HCT116 (cell line): ENCODE results near the gene XYLT1. TPM values are rescaled to one million over a fixed set of nuclear protein-coding genes. Genes with fewer than 3 reads are reported as not detected.

ENCODE experiments used
- ATAC-seq: fragments of 200-7000 bp; cut with Tn5 transposase; 2 replicates; pipeline ENCODE4 v1.9.1; 2020; ENCODE audit warnings: mild to moderate bottlenecking, moderate library complexity
- BruUV-seq: library from RNA; stranded (reverse); fragments of 400-500 nt; replicated peaks from 2 replicates; lab custom pipeline; 2021; lab: Mats Ljungman, UMichigan
- CTCF ChIA-PET: fragments of 300-600 bp; sonication (Branson Sonifier 250); formaldehyde crosslinking; loops from one replicate; lab custom pipeline; 2021; ENCODE audit warnings: antibody characterized with exemption; lab: Charles Lee
- POLR2A ChIA-PET: fragments of 300-600, 350-600 bp; sonication (Branson Sonifier 250); formaldehyde crosslinking; loops from one replicate; lab custom pipeline; 2021; ENCODE audit warnings: antibody characterized with exemption; lab: Charles Lee
- RAD21 ChIA-PET, 2 experiments: fragments of 300-600 bp; sonication (Branson Sonifier 250); formaldehyde crosslinking; loops; one replicate each; lab custom pipeline; 2023; ENCODE audit warnings: low total read pairs in 2 of 2; ENCODE audit not compliant: uncharacterized antibody in 2 of 2, unreplicated experiment in 2 of 2, low non-redundant PET in 1 of 2; lab: Charles Lee
- DNase-seq: peaks from one replicate; pipeline ENCODE4 v3.0.0-alpha.2; 2010; ENCODE audit warnings: low read depth, low spot score
- H2AFZ ChIP-seq: fragments of 200-600 bp; shearing (Covaris generic), sonication (generic); 2 replicates; pipeline ENCODE4 v1.6.1; 2017; ENCODE audit warnings: low read depth, mixed run types, mixed read lengths, antibody characterized with exemption, low read length; ENCODE audit not compliant: poor library complexity, severe bottlenecking
- H3K27ac ChIP-seq: 2 replicates; pipeline ENCODE4 v1.5.1; 2012; ENCODE audit warnings: low read depth, low read length
- H3K27me3 ChIP-seq: fragments of 200-600 bp; sonication (generic); 2 replicates; pipeline ENCODE4 v1.6.1; 2016; ENCODE audit warnings: mixed run types, low read length, mixed read lengths; ENCODE audit not compliant: insufficient read depth
- H3K36me3 ChIP-seq, 2 experiments: fragments of 200-500 bp in 1 of 2; fragments of 200-600 bp in 1 of 2; sonication (Bioruptor generic) in 1 of 2; sonication (generic) in 1 of 2; 2 replicates each; pipeline versions ENCODE4 v1.5.1 to v1.6.1; 2014 to 2016; ENCODE audit warnings: low read length in 2 of 2, inconsistent platforms in 1 of 2, mixed read lengths in 1 of 2, mixed run types in 1 of 2; ENCODE audit not compliant: insufficient read depth in 2 of 2, control insufficient read depth in 1 of 2
- H3K4me1 ChIP-seq, 2 experiments: fragments of 200-600 bp in 1 of 2; sonication (generic) in 1 of 2; 2 replicates each; pipeline versions ENCODE4 v1.5.1 to v1.6.1; 2012 to 2017; ENCODE audit warnings: low read length in 2 of 2, inconsistent platforms in 1 of 2, mild to moderate bottlenecking in 1 of 2, mixed read lengths in 1 of 2, mixed run types in 1 of 2, moderate library complexity in 1 of 2; ENCODE audit not compliant: insufficient read depth in 2 of 2, control insufficient read depth in 1 of 2
- H3K4me2 ChIP-seq: fragments of 200-600 bp; sonication (generic); 2 replicates; pipeline ENCODE4 v1.6.1; 2017; ENCODE audit warnings: mixed run types, low read length, mixed read lengths
- H3K4me3 ChIP-seq, 2 experiments: fragments of 200-600 bp in 1 of 2; sonication (generic) in 1 of 2; replicated peaks in 1 of 2; 2 replicates each; pipeline ENCODE4 v1.5.1; 2011 to 2016; ENCODE audit warnings: low read length in 2 of 2, control low read depth in 1 of 2, low read depth in 1 of 2, mild to moderate bottlenecking in 1 of 2, mixed read lengths in 1 of 2, mixed run types in 1 of 2
- H3K79me2 ChIP-seq: fragments of 200-600 bp; sonication (generic); 2 replicates; pipeline ENCODE4 v1.6.1; 2017; ENCODE audit warnings: mild to moderate bottlenecking, mixed run types, low read length, moderate library complexity, mixed read lengths; ENCODE audit not compliant: insufficient read depth
- H3K9ac ChIP-seq: fragments of 200-600 bp; sonication (generic); 2 replicates; pipeline ENCODE4 v1.6.1; 2016; ENCODE audit warnings: low read length, mixed read lengths
- H3K9me2 ChIP-seq: fragments of 200-600 bp; sonication (generic), shearing (Covaris generic); 2 replicates; pipeline ENCODE4 v1.6.1; 2017; ENCODE audit warnings: mixed run types, mild to moderate bottlenecking, moderate library complexity; ENCODE audit not compliant: insufficient read depth
- H3K9me3 ChIP-seq, 2 experiments: fragments of 200-500 bp in 1 of 2; fragments of 200-600 bp in 1 of 2; sonication (Bioruptor generic) in 1 of 2; sonication (generic) in 1 of 2; 2 replicates each; pipeline ENCODE4 v1.6.1; 2014 to 2017; ENCODE audit warnings: low read length in 2 of 2, mixed read lengths in 2 of 2, inconsistent platforms in 1 of 2, low read depth in 1 of 2, mild to moderate bottlenecking in 1 of 2, mixed run types in 1 of 2, moderate library complexity in 1 of 2; ENCODE audit not compliant: control insufficient read depth in 1 of 2, insufficient read depth in 1 of 2
- H4K20me1 ChIP-seq: fragments of 200-600 bp; sonication (generic), shearing (Covaris generic); 2 replicates; pipeline ENCODE4 v1.6.1; 2017; ENCODE audit warnings: mixed run types, mild to moderate bottlenecking, moderate library complexity; ENCODE audit not compliant: insufficient read depth
- CEBPB ChIP-seq: IDR thresholded peaks from 2 replicates; pipeline ENCODE4 v1.6.1; 2012; ENCODE audit warnings: low read depth
- EGR1 ChIP-seq: IDR thresholded peaks from 2 replicates; pipeline ENCODE4 v1.6.1; 2012; ENCODE audit warnings: low read depth
- EZH2 ChIP-seq: fragments of 200-600 bp; sonication (generic); IDR thresholded peaks from 2 replicates; pipeline ENCODE4 v1.6.1; 2017; ENCODE audit warnings: antibody characterized with exemption, mixed run types
- EZH2phosphoT487 ChIP-seq: fragments of 200-600 bp; IDR thresholded peaks from 2 replicates; pipeline ENCODE4 v1.6.1; 2018; ENCODE audit warnings: antibody characterized with exemption, borderline replicate concordance
- JUND ChIP-seq: IDR thresholded peaks from 2 replicates; pipeline ENCODE4 v1.6.1; 2012
- YY1 ChIP-seq: IDR thresholded peaks from 2 replicates; pipeline ENCODE4 v1.6.1; 2011; ENCODE audit warnings: low read length, low read depth, moderate library complexity, mild to moderate bottlenecking; ENCODE audit not compliant: insufficient replicate concordance; ENCODE audit errors: extremely low read depth
- ZFX ChIP-seq: fragments of 450-650 bp; IDR thresholded peaks from 2 replicates; pipeline ENCODE4 v1.6.1; 2017
- intact Hi-C: fragments of 100-400 bp; cut with micrococcal nuclease; formaldehyde crosslinking; loops from 2 replicates; pipeline ENCODE4 v1.10.0; 2022
- total RNA-seq: library from RNA; stranded (reverse); gene quantifications from one replicate; pipeline ENCODE4 v1.2.1, GENCODE V29; 2021; ENCODE audit not compliant: unreplicated experiment
- TF ChIP-seq, protein P1 (sequence below): IDR thresholded peaks from 2 replicates; pipeline ENCODE4 v1.6.1; 2012
- TF ChIP-seq, protein P2 (sequence below): IDR thresholded peaks from 2 replicates; pipeline ENCODE4 v1.6.1; 2012; ENCODE audit warnings: low read depth

Gene XYLT1
- total RNA-seq, 1 experiment from 2014 or later = 4.5 TPM

DNA sequence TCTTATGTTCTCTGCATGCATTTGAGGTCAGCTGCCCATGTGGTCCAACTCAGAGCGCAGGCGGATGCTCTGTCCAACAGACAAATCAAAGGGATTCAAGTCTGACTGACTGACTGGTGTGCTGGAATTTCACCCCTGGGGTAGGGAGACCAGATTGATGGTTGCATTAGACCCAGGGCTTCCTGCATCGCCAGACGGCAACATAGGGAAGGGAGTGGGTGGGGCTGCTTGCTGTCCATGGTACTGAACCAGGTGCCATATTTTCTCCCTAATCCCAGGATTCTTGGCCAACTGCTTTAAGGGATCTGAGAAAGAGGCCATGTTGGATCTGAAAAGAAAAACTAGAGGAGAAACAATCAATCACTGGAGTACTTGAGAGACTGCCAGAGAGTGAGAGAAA lies 332.0 kb downstream of the XYLT1 start:
- H3K4me2 ChIP-seq = no peak overlapping the region
- no peaks in the 10 kb centered on the region for H3K9me3 ChIP-seq
- no TSS peak for BruUV-seq
- intact Hi-C loops = no loop called here
- H3K9ac ChIP-seq = no peak overlapping the region
- TF ChIP-seq YY1 (no peak), EGR1 (no peak), EZH2phosphoT487 (no peak), EZH2 (no peak), ZFX (no peak), JUND (no peak), CEBPB (no peak)
- TF ChIP-seq, protein P1, sequence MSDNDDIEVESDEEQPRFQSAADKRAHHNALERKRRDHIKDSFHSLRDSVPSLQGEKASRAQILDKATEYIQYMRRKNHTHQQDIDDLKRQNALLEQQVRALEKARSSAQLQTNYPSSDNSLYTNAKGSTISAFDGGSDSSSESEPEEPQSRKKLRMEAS = no peak
- TF ChIP-seq, protein P2, sequence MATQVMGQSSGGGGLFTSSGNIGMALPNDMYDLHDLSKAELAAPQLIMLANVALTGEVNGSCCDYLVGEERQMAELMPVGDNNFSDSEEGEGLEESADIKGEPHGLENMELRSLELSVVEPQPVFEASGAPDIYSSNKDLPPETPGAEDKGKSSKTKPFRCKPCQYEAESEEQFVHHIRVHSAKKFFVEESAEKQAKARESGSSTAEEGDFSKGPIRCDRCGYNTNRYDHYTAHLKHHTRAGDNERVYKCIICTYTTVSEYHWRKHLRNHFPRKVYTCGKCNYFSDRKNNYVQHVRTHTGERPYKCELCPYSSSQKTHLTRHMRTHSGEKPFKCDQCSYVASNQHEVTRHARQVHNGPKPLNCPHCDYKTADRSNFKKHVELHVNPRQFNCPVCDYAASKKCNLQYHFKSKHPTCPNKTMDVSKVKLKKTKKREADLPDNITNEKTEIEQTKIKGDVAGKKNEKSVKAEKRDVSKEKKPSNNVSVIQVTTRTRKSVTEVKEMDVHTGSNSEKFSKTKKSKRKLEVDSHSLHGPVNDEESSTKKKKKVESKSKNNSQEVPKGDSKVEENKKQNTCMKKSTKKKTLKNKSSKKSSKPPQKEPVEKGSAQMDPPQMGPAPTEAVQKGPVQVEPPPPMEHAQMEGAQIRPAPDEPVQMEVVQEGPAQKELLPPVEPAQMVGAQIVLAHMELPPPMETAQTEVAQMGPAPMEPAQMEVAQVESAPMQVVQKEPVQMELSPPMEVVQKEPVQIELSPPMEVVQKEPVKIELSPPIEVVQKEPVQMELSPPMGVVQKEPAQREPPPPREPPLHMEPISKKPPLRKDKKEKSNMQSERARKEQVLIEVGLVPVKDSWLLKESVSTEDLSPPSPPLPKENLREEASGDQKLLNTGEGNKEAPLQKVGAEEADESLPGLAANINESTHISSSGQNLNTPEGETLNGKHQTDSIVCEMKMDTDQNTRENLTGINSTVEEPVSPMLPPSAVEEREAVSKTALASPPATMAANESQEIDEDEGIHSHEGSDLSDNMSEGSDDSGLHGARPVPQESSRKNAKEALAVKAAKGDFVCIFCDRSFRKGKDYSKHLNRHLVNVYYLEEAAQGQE = peak; percentile 86
- ChIA-PET CTCF (no interaction called here), RAD21 (no interaction called here), POLR2A (no interaction called here)
- H4K20me1 ChIP-seq = no peaks in the 10 kb centered on the region; the same call in 1 of the 2 replicates
- H3K4me3 ChIP-seq = no peak overlapping the region
- H3K27ac ChIP-seq = no peak overlapping the region
- no peak overlapping the region for H2AFZ ChIP-seq
- no peaks in the 10 kb centered on the region for H3K79me2 ChIP-seq
- H3K4me1 ChIP-seq = no peaks in the 10 kb centered on the region
- ATAC-seq (no peak), DNase-seq (no peak)
- H3K9me2 ChIP-seq = no peaks in the 10 kb centered on the region
- 0 out of 2 replicates have a peak, but pooled peaks cover 4% of the 10 kb centered on the region for H3K27me3 ChIP-seq
- no peaks in the 10 kb centered on the region for H3K36me3 ChIP-seq
